MM.1S (cell line): ENCODE results near the gene ZP1.

Source experiments
- CTCF ChIP-seq: fragments of 300-600 bp; sonication (generic); IDR thresholded peaks from 2 replicates; pipeline ENCODE4 v1.5.1; 2016; ENCODE audit warnings: antibody characterized with exemption, low read length, mixed read lengths
- EZH2 ChIP-seq: fragments of 300-600 bp; sonication (generic); optimal IDR thresholded peaks from 2 replicates; pipeline ENCODE3; 2017; ENCODE audit warnings: low read depth, mild to moderate bottlenecking, antibody characterized with exemption, low read length, mixed read lengths

DNA sequence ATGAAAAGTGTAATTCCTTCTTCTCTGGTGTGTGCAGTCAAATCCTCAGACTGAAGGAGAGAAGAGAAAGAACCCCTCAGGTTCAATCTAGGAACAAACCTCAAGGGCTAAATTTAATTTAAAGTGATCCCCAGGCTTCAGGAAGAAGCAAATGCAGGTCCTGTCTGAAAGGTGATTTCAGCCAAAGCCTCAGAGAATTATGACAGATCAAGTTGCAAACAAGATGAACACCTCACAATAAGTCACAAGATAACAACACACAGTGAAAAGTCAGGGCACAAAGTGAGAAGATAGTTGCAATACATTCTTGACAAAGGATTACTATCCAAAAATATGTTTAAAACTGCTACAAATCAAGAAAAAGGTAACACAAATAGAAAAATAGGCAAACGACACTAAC is 11.8 kb downstream of the ZP1 start:
- TF ChIP-seq CTCF (no peak), EZH2 (no peak)
